GM18499 (cell line): ENCODE data around the gene TBC1D16.

Experiments used
- ATAC-seq: cut with Tn5 transposase; IDR thresholded peaks from one replicate; pipeline ENCODE4 v1.9.1; 2021; ENCODE audit warnings: moderate number of reproducible peaks; ENCODE audit not compliant: insufficient read depth, unreplicated experiment

TBC1D16 gene

GRCh38 chr17:79932451-79933306, 103.0 kb downstream of the TBC1D16 start:
- ATAC-seq, result no peak

DNA sequence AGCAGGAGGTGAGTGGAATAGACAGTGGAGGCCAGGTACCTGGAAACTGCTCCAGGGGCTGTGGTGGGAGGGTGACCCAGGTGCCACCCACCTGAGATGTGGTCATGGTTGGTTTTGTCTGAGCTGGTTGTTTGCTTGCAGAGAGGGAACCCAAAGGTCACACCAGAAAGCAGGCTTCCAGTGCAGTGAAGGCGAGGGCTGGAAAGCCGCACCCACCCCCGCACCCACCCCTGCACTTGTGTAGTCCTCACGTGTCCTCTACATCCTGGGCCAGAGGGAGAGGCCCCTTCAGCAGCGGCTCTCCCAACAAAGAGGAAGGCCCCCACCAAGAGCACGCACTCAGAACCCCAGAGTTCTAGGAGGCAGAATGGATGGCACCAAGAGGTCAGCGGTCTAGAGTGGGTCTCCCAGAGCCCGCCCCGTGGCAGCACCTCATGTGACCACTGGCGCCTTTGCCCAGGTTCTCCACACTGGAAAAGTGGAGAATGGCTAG, 103.8 kb downstream of the TBC1D16 start:
- ATAC-seq, result no peak

DNA sequence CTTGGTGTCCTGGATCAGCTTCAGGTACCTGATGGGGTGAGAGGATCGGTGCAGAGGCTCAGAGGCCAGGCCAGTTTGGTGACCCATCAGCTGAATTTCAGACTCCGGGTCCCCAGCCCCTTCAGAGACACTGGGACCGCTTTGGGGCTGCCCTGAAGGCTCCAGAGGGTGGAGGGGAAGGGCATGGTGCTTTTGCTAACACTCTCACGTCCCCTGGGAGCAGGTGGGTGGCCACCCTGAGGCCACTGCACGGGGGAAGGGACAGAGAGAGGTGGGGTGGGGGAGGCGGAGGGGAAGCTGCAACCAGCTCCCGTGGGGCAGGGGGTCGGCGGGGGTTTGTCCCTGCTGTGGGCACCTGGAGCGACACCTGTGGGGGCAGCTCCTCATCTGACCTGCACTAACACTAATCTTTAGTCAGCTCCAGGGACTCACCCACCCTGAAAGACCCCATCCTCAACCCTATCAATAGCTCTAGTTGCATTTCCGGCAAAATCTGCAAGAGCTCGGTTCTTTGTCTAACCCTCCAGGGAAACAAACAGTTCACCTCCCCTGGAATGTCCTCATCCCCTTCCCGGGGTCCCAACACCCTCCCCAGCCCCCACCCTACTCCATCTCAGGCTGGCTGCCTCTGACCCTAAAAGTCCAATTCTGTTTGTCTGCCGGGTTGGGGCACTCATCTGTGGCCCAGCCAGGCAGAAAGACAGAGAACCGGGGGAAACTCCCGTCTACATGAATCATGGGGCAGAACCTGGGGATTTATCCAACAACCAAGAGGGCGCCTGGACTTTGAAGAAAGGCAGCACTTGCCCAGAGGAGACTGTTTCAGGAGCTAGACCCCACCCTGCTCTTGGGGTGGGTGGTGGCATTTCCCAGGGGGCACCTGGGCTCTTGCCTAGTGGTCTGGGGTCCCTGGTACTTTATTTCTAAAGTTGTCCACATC, 104.5 kb downstream of the TBC1D16 start:
- no peak for ATAC-seq

DNA sequence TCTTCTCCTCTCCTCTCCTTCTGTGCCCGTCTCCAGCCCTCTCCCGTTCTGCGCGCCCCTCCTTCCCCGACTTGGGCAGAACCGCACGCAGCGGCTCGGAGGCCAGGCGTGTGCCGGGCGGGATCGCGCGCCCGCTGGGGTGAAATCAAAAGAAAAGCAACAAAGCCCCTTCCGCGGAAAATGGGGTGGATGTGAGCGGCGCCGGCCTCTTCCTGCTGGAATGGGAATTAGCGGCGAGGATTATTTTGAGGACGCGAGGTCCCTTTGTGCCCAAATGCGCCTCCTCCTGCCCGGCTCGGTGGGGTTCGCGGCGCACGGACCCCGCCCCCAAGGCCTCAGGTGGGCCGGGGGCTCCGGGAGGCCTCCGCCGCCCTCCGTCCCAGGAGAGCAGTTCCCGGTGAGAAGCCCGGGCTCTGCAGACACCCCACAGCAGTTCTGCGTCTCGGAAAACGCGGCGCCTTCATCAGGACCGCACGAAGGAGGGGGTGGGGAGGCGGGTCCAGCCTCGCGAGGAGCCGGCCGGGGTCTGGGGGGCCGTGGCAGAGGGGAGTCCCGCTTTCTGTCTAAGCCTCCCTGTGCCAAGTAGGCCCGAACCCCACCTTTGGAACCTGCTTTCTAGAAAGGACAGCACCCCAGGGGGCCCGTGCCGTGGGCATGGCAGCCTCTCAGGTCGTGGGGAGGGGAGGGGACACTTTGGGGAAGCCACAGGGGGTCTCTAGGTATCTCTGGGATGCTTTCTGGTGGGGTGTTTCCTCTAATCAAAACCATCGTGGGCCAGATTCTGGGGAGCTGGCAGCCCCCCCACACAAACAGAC, 105.4 kb downstream of the TBC1D16 start:
- no peak for ATAC-seq

GRCh38 chr17:79929257-79930061, 106.2 kb downstream of the TBC1D16 start:
- no peak for ATAC-seq

DNA sequence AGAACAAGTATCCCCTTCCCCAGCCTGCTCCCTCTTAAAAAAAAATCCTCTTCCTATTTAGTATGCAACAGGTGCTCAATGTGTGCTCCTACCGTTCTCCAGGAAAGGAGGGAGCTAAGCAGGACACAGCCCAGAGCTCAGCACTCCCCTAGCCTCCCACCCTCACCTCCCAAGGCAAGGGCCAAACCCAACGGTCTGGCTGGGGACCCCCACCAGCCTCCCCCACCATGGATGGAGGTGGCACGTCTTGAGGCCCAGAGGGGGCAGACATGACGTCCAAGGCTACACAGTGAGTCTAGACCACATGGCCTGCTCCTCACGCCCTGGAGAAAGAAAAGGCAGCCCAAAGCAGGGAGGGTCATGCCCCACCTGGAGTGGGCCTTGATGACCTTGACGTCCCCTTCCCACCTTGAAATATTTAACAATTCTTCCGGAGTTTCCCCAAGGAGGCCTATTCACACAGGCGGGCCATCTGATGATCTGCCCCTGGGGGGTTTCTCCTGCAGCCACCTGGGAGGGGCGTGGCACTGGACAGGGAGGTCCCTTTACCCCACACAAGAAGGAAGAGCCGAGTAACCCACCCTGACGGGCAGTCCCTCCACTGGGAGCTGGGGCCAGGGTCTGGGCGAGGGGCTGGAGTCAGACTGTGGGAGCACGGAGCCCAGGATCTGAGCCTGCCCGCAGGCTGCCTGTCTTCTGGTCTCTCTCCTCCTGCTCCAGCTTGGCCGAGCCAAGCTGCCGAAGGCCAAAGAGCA, 107.0 kb downstream of the TBC1D16 start:
- no peak for ATAC-seq

- no peak for ATAC-seq
Observed at GRCh38 chr17:79927688-79928501, 107.8 kb downstream of the TBC1D16 start.

DNA sequence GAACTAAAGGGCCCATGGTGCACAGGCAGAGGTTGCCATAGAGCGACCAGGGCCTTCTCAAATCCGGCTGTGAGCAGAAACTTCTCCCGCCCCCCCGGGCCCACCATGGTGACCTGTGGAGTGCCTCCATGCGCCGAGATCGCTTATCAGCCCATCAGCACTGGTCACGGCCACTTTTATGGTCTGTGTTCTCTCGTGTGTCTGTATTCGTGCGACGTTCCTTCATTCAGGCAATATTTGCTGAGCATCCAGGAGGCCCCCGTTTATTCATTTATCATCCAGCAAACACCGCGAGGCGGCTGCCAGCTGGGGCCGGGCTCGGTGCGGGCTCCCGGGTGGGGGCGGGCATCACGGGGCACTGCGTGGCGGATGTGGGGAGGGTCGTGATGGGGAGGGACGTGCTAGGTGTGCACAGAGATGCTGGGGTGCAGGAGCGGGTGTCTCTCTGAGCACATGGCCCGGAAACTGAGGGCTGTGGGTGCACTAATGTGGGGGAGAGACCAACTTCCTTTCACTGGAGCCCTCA, 108.5 kb downstream of the TBC1D16 start:
- ATAC-seq, result no peak

DNA sequence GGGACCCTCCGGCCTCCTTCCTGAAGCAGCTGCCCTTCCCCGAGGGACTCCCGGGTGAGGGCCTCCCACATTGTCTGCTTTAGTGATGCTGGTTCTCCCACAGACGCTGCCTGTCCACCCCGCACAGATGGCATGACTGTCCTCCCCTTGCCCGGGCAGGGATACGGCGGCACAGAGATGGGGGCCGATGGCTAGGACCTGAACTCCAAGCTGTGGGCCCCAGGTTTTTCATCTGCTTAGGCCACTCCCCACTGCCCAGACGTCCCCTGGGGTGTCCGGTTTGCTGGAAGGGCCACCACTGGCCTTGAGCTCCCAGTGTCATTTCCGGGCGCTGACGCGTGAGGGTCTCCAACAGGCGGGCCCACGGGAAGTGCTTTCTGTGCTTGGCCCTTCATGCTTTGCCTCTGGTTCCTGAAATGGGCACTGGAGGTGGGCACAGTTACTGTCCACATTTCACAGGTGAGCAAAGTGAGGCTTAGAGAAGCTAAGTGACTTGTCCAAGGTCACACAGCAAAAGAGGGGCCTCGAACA, 109.0 kb downstream of the TBC1D16 start:
- no peak for ATAC-seq

DNA sequence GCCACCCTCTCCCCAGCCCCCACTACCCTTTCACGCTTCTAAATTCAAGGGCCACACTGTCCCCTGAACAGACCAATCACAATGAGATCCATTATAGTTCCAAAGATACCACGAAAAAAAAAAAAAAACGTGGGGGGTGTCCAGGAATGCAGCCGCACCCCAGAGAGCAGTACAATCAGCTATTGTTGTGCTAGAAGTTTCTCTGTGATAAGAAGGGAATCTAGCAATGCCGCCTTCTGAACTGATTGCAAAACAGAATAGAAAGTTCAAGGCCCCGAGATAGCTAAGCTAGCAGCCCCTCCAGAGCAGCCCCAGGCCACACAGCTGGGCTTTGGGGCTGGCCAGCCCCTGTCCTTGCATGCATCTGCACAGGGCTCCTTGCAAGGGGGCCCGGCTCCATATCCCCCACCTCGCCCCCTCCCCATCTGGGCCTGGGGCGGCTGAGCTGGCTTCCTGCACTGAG, 109.5 kb downstream of the TBC1D16 start:
- no peak for ATAC-seq

GRCh38 chr17:79925242-79925957, 110.3 kb downstream of the TBC1D16 start:
- no peak for ATAC-seq

GRCh38 chr17:79924639-79924976, 111.1 kb downstream of the TBC1D16 start:
- no peak for ATAC-seq

GRCh38 chr17:79923974-79924638, 111.6 kb downstream of the TBC1D16 start:
- ATAC-seq, result no peak

DNA sequence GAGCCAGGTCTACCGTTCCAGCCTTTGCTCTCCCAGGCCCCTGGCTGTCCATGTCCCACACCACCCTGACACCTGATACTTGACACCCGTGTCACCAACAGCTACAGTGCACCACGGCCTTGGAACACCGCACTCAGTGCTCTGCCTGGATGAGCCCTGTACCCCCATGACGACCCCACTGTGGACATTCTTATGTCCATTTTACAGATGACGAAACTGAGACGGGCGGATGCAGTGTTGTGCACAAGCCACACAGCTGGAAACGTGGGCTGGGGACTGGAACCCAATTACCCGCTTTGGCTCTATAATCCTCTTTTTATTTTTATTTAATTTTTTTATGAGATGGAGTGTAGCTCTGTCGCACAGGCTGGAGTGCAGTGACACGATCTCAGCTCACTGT, 112.9 kb downstream of the TBC1D16 start:
- no peak for ATAC-seq

- no peak for ATAC-seq
Observed at GRCh38 chr17:79922116-79922601, 113.5 kb downstream of the TBC1D16 start.
